Thoracic aorta (tissue), 2 donors: ENCODE results near the gene DNMT3B. TPM values are rescaled to one million over a fixed set of nuclear protein-coding genes. Genes with fewer than 3 reads are reported as not detected.

Source experiments
- ATAC-seq: fragments of 150-250 bp; one replicate; pipeline ENCODE4 v1.8.0; 2017; ENCODE audit warnings: low read depth; ENCODE audit not compliant: insufficient number of reproducible peaks, low FRiP score
- DNase-seq: peaks from one replicate; pipeline ENCODE4 v3.0.0-alpha.2; 2020; ENCODE audit warnings: low spot score
- H3K27ac ChIP-seq, 2 donors: fragments of 200-600 bp; sonication (generic); 1 replicate in 1 of 2; 2 replicates in 1 of 2; pipeline ENCODE4 v1.5.1; 2016; ENCODE audit warnings: mild to moderate bottlenecking in 2 of 2, moderate library complexity in 2 of 2
- H3K27me3 ChIP-seq: fragments of 200-600 bp; sonication (generic); replicated peaks from 2 replicates; pipeline ENCODE4 v1.6.0; 2016; ENCODE audit warnings: mild to moderate bottlenecking; ENCODE audit not compliant: insufficient read depth
- H3K36me3 ChIP-seq: fragments of 200-600 bp; sonication (generic); one replicate; pipeline ENCODE4 v1.5.1; 2016
- H3K4me1 ChIP-seq, 2 donors: fragments of 200-600 bp; sonication (generic); 1 replicate in 1 of 2; 2 replicates in 1 of 2; pipeline versions ENCODE4 v1.5.1 to v1.6.0; 2016; ENCODE audit warnings: low read depth in 2 of 2, mild to moderate bottlenecking in 1 of 2; ENCODE audit not compliant: control insufficient read depth in 1 of 2
- H3K4me3 ChIP-seq: fragments of 200-600 bp; sonication (generic); 2 replicates; pipeline ENCODE4 v1.5.1; 2016; ENCODE audit warnings: mild to moderate bottlenecking
- H3K9me3 ChIP-seq: fragments of 200-600 bp; sonication (generic); 2 replicates; pipeline ENCODE4 v1.5.1; 2016
- total RNA-seq, 2 donors: library from RNA; depleted of rRNA; stranded (reverse); fragments of >200 nt; gene quantifications; one replicate each; pipeline versions ENCODE4 v1.1.0 to v1.2.3, GENCODE V29; 2016
- TF ChIP-seq, protein P1 (sequence below): fragments of 200-600 bp; sonication (generic); IDR thresholded peaks from one replicate; pipeline ENCODE4 v1.5.1; 2019; ENCODE audit warnings: antibody characterized with exemption

DNMT3B gene
- total RNA-seq, 2 donors from 2014 or later, result 0.81 to 1.3 TPM

DNA sequence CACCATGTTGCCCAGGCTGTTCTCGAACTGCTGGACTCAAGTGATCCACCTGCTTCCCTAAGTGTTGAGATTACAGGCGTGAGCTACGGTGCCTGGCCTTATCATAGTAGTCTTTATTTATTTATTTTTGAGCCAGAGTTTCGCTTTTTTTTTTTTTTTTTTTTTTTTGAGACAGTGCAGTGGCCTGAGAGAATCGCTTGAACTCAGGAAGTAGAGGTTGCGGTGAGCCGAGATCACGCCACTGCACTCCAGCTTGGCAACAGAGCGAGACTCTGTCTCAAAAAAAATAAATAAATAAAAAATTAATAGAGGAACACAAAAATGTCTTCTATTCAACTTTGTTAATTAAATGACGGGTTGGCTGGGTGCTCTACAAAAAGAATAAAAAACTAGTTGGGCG is 70.5 kb downstream of the DNMT3B start:
- H3K27ac ChIP-seq, result no peak overlapping the region
- ATAC-seq (no peak), DNase-seq (no peak)
- TF ChIP-seq, protein P1, sequence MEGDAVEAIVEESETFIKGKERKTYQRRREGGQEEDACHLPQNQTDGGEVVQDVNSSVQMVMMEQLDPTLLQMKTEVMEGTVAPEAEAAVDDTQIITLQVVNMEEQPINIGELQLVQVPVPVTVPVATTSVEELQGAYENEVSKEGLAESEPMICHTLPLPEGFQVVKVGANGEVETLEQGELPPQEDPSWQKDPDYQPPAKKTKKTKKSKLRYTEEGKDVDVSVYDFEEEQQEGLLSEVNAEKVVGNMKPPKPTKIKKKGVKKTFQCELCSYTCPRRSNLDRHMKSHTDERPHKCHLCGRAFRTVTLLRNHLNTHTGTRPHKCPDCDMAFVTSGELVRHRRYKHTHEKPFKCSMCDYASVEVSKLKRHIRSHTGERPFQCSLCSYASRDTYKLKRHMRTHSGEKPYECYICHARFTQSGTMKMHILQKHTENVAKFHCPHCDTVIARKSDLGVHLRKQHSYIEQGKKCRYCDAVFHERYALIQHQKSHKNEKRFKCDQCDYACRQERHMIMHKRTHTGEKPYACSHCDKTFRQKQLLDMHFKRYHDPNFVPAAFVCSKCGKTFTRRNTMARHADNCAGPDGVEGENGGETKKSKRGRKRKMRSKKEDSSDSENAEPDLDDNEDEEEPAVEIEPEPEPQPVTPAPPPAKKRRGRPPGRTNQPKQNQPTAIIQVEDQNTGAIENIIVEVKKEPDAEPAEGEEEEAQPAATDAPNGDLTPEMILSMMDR, result no peak
- no peak overlapping the region for H3K4me3 ChIP-seq
- H3K27me3 ChIP-seq, result no peaks in the 10 kb centered on the region
- H3K9me3 ChIP-seq, result no peaks in the 10 kb centered on the region
- peaks cover 21% of the 10 kb centered on the region for H3K36me3 ChIP-seq
- peaks cover 13 to 26% of the 10 kb centered on the region in 2 donors for H3K4me1 ChIP-seq

DNA sequence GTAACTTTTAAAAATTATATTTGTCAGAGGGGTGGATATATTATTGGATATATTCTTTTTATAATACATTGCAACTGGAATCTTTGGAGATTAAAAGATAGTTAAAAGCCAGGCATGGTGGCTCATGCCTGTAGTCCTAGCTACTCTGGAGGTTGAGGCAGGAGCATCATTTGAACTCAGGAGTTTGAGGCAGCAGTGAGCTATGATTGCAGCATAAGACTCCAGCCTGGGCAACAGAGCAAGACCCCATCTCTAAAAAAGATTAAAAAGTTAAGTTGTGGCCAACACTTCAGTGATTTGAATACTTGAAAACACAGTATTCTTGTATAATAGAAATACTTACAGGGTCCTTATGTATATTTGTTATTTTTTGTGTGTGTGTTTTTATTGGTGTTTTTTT is 72.8 kb downstream of the DNMT3B start:
- Histone ChIP-seq H3K4me3 (no peak overlapping the region), H3K4me1 (peaks cover 2 to 5% of the 10 kb centered on the region in 2 donors), H3K9me3 (no peaks in the 10 kb centered on the region), H3K27ac (no peak overlapping the region), H3K36me3 (peaks cover 44% of the 10 kb centered on the region), H3K27me3 (no peaks in the 10 kb centered on the region)
- no peak for DNase-seq
- ATAC-seq, result no peak
- TF ChIP-seq, protein P1, result no peak

DNA sequence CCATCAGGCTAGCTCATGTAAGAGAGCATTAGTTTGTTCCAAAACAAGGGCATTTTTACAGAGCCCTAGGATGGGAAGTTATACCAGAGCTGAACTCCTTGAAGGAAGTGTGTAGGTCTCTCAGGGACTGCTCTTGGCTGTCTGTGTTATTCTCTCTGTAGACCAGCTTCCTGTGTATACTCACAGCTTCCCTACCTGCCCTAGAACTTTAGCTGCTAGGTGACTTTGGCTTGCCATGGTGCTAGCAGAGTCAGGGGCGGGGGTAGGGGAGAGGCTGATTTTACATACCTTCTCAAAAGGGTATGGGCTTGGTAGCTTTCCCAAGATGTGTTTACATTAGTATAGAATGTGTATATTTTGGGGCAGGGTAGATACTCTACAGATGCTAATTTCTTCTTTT is 75.0 kb downstream of the DNMT3B start:
- ATAC-seq (no peak), DNase-seq (no peak)
- TF ChIP-seq, protein P1, result no peak
- H3K27ac ChIP-seq, result no peak overlapping the region
- no peaks in the 10 kb centered on the region for H3K27me3 ChIP-seq
- H3K4me3 ChIP-seq, result no peak overlapping the region
- H3K36me3 ChIP-seq, result peaks cover 54% of the 10 kb centered on the region
- no peaks in the 10 kb centered on the region for H3K4me1 ChIP-seq
- H3K9me3 ChIP-seq, result no peaks in the 10 kb centered on the region

DNA sequence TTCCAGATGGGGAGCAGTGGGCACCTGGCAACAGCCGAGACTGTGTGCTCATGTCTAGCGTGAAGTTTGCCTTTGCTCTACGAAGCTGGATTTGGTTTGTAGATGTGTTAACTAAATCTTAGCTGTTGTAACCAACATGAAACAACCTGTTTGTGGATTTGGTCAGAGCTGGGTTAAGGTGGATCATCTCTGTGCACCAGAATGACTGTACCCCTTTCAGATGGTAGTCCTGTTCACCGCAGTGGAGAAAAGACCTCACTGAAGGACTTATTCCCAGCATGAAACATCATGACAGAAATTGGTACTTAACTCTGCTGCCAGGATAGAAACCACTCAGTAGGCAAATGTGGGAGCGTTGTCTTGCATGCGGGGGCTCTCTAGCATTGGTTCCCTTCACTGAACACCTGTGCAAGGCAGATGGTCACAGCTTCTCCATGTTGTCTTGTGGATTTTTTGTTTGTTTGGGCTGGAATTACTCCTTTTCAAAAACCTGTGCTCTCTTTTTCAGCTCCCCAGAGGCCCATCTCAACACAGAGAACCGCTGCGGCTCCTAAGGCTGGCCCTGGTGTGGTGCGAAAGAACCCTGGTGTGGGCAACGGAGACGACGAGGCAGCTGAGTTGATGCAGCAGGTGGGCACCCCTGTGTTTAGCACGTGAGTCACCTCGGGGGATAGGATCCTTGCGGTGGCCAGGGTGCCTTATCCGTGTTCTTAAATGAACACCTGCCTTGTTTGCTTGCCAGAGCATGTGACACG is 77.2 kb downstream of the DNMT3B start:
- H3K4me3 ChIP-seq, result no peak overlapping the region
- DNase-seq (no peak), ATAC-seq (no peak)
- H3K4me1 ChIP-seq, result no peaks in the 10 kb centered on the region
- no peaks in the 10 kb centered on the region for H3K27me3 ChIP-seq
- peaks cover 60% of the 10 kb centered on the region for H3K36me3 ChIP-seq
- H3K9me3 ChIP-seq, result no peaks in the 10 kb centered on the region
- H3K27ac ChIP-seq, result no peak overlapping the region
- TF ChIP-seq, protein P1, result no peak

DNA sequence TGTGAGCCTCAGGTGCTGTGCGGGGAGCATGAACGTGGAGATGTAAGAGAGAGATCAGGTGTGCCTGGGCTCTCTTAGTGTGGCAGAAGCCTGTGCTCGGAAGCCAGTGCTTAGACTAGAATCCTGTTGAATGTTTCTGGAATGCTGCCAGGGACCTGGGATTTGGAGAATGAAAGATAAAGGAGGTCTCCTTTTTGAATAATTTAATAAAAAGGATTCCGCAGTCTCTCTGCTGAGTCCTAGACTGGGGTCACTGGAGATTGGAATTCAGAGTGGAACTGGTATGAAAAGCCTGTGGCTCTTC is 77.7 kb downstream of the DNMT3B start:
- Histone ChIP-seq H3K27ac (no peak overlapping the region), H3K36me3 (peaks cover 60% of the 10 kb centered on the region), H3K9me3 (no peaks in the 10 kb centered on the region), H3K4me3 (no peak overlapping the region), H3K4me1 (no peaks in the 10 kb centered on the region), H3K27me3 (no peaks in the 10 kb centered on the region)
- ATAC-seq (no peak), DNase-seq (no peak)
- TF ChIP-seq, protein P1, result no peak
